ENCODE measurements around the gene HPS4.

HPS4 gene

GRCh38 chr22:26513838-26514237 lies 30.3 kb upstream of the HPS4 start:
- H3K36me3 Mint-ChIP-seq: peaks cover 22% of the 10 kb centered on the region
- no peak overlapping the region for H3K27ac Mint-ChIP-seq
- DNase-seq: no peak
- H3K4me3 Mint-ChIP-seq: peak overlapping the region; percentile 98
- H3K4me1 Mint-ChIP-seq: peaks cover 44% of the 10 kb centered on the region
- CTCF ChIA-PET: interaction anchor here (3.7 kb wide), 1 partner anchor 11 kb away, joined by 24 read pairs; no protein-coding TSS in a partner anchor
- no peaks in the 10 kb centered on the region for H3K9me3 Mint-ChIP-seq
- no peaks in the 10 kb centered on the region for H3K27me3 Mint-ChIP-seq

GRCh38 chr22:26512149-26512793 lies 28.7 kb upstream of the HPS4 start, which contains the start of gene TFIP11:
TSS of gene TFIP11 (minus strand) at chr22:26512473. CDS start at chr22:26510272, 2,201 bp downstream.
- CTCF ChIA-PET: interaction anchor here (3.7 kb wide), 1 partner anchor 9 kb away, joined by 24 read pairs; no protein-coding TSS in a partner anchor

GRCh38 chr22:26508148-26508547 lies 24.6 kb upstream of the HPS4 start:
- no peaks in the 10 kb centered on the region for H3K27me3 Mint-ChIP-seq
- H3K27ac Mint-ChIP-seq: no peak overlapping the region
- CTCF ChIA-PET: no interaction called here
- H3K4me1 Mint-ChIP-seq: peaks cover 48% of the 10 kb centered on the region
- no peak overlapping the region for H3K4me3 Mint-ChIP-seq
- peaks cover 53% of the 10 kb centered on the region for H3K36me3 Mint-ChIP-seq
- DNase-seq: no peak
- H3K9me3 Mint-ChIP-seq: no peaks in the 10 kb centered on the region

More at GRCh38 chr22:26512149-26512793, 28.7 kb upstream of the HPS4 start, which contains the start of gene TFIP11:
- peak; percentile 96 for DNase-seq
- Mint-ChIP-seq H3K36me3 (peaks cover 23% of the 10 kb centered on the region), H3K27me3 (no peaks in the 10 kb centered on the region), H3K9me3 (no peaks in the 10 kb centered on the region), H3K4me3 (peak within 1 kb of the TSS; percentile 98), H3K4me1 (peaks cover 44% of the 10 kb centered on the region), H3K27ac (peak within 1 kb of the TSS; percentile 96)

GRCh38 chr22:26503758-26504157 lies 20.2 kb upstream of the HPS4 start:
- CTCF ChIA-PET: interaction anchor here (0.6 to 6.2 kb wide), 25 partner anchors 9 to 172 kb away, joined by 3 to 61 read pairs (median 4); partner anchors contain the start of genes HPS4, MIAT, SRRD and TFIP11
- no peak overlapping the region for H3K4me3 Mint-ChIP-seq
- no peak for DNase-seq
- H3K4me1 Mint-ChIP-seq: peaks cover 27% of the 10 kb centered on the region
- no peaks in the 10 kb centered on the region for H3K27me3 Mint-ChIP-seq
- H3K27ac Mint-ChIP-seq: peak overlapping the region; percentile 83
- H3K9me3 Mint-ChIP-seq: no peaks in the 10 kb centered on the region
- peaks cover 61% of the 10 kb centered on the region for H3K36me3 Mint-ChIP-seq

GRCh38 chr22:26502688-26503561 lies 19.3 kb upstream of the HPS4 start:
- Mint-ChIP-seq H3K27me3 (no peaks in the 10 kb centered on the region), H3K4me1 (peaks cover 29% of the 10 kb centered on the region), H3K9me3 (no peaks in the 10 kb centered on the region), H3K4me3 (peak overlapping the region; percentile 31), H3K27ac (peak overlapping the region; percentile 83), H3K36me3 (peaks cover 65% of the 10 kb centered on the region)
- peak; percentile 86 for DNase-seq
- CTCF ChIA-PET: interaction anchor here (0.5 to 6.2 kb wide), 31 partner anchors 8 to 173 kb away, joined by 3 to 61 read pairs (median 5); partner anchors contain the start of genes HPS4, MIAT, SRRD and TFIP11

- H3K9me3 Mint-ChIP-seq: no peaks in the 10 kb centered on the region
- H3K27me3 Mint-ChIP-seq: no peaks in the 10 kb centered on the region
- peaks cover 72% of the 10 kb centered on the region for H3K36me3 Mint-ChIP-seq
- no peak overlapping the region for H3K4me3 Mint-ChIP-seq
- DNase-seq: no peak
- H3K4me1 Mint-ChIP-seq: peaks cover 30% of the 10 kb centered on the region
- H3K27ac Mint-ChIP-seq: peak overlapping the region; percentile 65
- CTCF ChIA-PET: interaction anchor here (0.6 to 6.2 kb wide), 15 partner anchors 9 to 172 kb away, joined by 3 to 61 read pairs (median 7); partner anchors contain the start of genes HPS4, SRRD and TFIP11
Measured at GRCh38 chr22:26501996-26502395, 18.4 kb upstream of the HPS4 start.

- peaks cover 29% of the 10 kb centered on the region for H3K4me1 Mint-ChIP-seq
- CTCF ChIA-PET: no interaction called here
- no peak overlapping the region for H3K4me3 Mint-ChIP-seq
- H3K27ac Mint-ChIP-seq: no peak overlapping the region
- no peaks in the 10 kb centered on the region for H3K9me3 Mint-ChIP-seq
- no peak for DNase-seq
- peaks cover 69% of the 10 kb centered on the region for H3K36me3 Mint-ChIP-seq
- H3K27me3 Mint-ChIP-seq: no peaks in the 10 kb centered on the region
Measured at GRCh38 chr22:26499188-26499703, 15.7 kb upstream of the HPS4 start.

- DNase-seq: no peak
- no peaks in the 10 kb centered on the region for H3K9me3 Mint-ChIP-seq
- no peak overlapping the region for H3K27ac Mint-ChIP-seq
- CTCF ChIA-PET: no interaction called here
- H3K4me1 Mint-ChIP-seq: peaks cover 15% of the 10 kb centered on the region
- H3K36me3 Mint-ChIP-seq: peaks cover 61% of the 10 kb centered on the region
- no peaks in the 10 kb centered on the region for H3K27me3 Mint-ChIP-seq
- no peak overlapping the region for H3K4me3 Mint-ChIP-seq
Measured at GRCh38 chr22:26496456-26496855, 12.9 kb upstream of the HPS4 start.

- peaks cover 59% of the 10 kb centered on the region for H3K36me3 Mint-ChIP-seq
- H3K9me3 Mint-ChIP-seq: no peaks in the 10 kb centered on the region
- no peak overlapping the region for H3K27ac Mint-ChIP-seq
- peaks cover 15% of the 10 kb centered on the region for H3K4me1 Mint-ChIP-seq
- CTCF ChIA-PET: interaction anchor here (0.7 to 1.7 kb wide), 3 partner anchors 9 to 15 kb away, joined by 3 to 5 read pairs (median 3); no protein-coding TSS in a partner anchor
- no peak overlapping the region for H3K4me3 Mint-ChIP-seq
- no peaks in the 10 kb centered on the region for H3K27me3 Mint-ChIP-seq
- DNase-seq: no peak
Measured at GRCh38 chr22:26494506-26494905, 10.9 kb upstream of the HPS4 start.

- Mint-ChIP-seq H3K9me3 (no peaks in the 10 kb centered on the region), H3K4me1 (peaks cover 12% of the 10 kb centered on the region), H3K4me3 (no peak overlapping the region), H3K27me3 (no peaks in the 10 kb centered on the region), H3K27ac (no peak overlapping the region), H3K36me3 (peaks cover 61% of the 10 kb centered on the region)
- no peak for DNase-seq
- CTCF ChIA-PET: interaction anchor here (0.9 to 1.1 kb wide), 2 partner anchors 10 to 127 kb away, joined by 3 read pairs; no protein-coding TSS in a partner anchor
Measured at GRCh38 chr22:26492220-26492619, 8.6 kb upstream of the HPS4 start.

GRCh38 chr22:26489447-26490036 lies 6.0 kb upstream of the HPS4 start:
- no peak overlapping the region for H3K27ac Mint-ChIP-seq
- CTCF ChIA-PET: interaction anchor here (2.5 kb wide), 1 partner anchor 12 kb away, joined by 10 read pairs; no protein-coding TSS in a partner anchor
- peaks cover 48% of the 10 kb centered on the region for H3K36me3 Mint-ChIP-seq

GRCh38 chr22:26487996-26488395 lies 4.4 kb upstream of the HPS4 start:
- Mint-ChIP-seq H3K4me3 (no peak overlapping the region), H3K4me1 (peaks cover 29% of the 10 kb centered on the region), H3K27ac (no peak overlapping the region), H3K27me3 (no peaks in the 10 kb centered on the region), H3K9me3 (no peaks in the 10 kb centered on the region), H3K36me3 (peaks cover 34% of the 10 kb centered on the region)
- CTCF ChIA-PET: no interaction called here
- no peak for DNase-seq

More at GRCh38 chr22:26489447-26490036, 6.0 kb upstream of the HPS4 start:
- Mint-ChIP-seq H3K9me3 (no peaks in the 10 kb centered on the region), H3K4me1 (peaks cover 29% of the 10 kb centered on the region), H3K27me3 (no peaks in the 10 kb centered on the region), H3K4me3 (no peak overlapping the region)
- DNase-seq: no peak

- no peak overlapping the region for H3K4me3 Mint-ChIP-seq
- H3K4me1 Mint-ChIP-seq: peaks cover 45% of the 10 kb centered on the region
- CTCF ChIA-PET: interaction anchor here (0.7 to 1.0 kb wide), 2 partner anchors 15 to 157 kb away, joined by 4 read pairs; no protein-coding TSS in a partner anchor
- H3K36me3 Mint-ChIP-seq: peaks cover 34% of the 10 kb centered on the region
- H3K9me3 Mint-ChIP-seq: no peaks in the 10 kb centered on the region
- H3K27ac Mint-ChIP-seq: peak overlapping the region; percentile 73
- H3K27me3 Mint-ChIP-seq: no peaks in the 10 kb centered on the region
- no peak for DNase-seq
Measured at GRCh38 chr22:26486394-26486793, 2.8 kb upstream of the HPS4 start.
